ENCODE measurements around the gene DYRK1A. TPM values are rescaled to one million over a fixed set of nuclear protein-coding genes. Genes with fewer than 3 reads are reported as not detected.
A peak's percentile ranks its signal among the peaks of the same experiment; 100 is the strongest.

The DYRK1A gene
- total RNA-seq, 1 donor from 2014 or later, result 23.6 TPM

GRCh38 chr21:37370152-37371040 lies 3.8 kb downstream of the DYRK1A start:
- TF ChIP-seq CTCF (conservative IDR thresholded peaks at IDR 0.05; ENCODE audit: low read depth, low read length), result no peak
- H3K4me3 ChIP-seq (ENCODE audit: low read depth, low read length), result peak overlapping the region; percentile 26
- DNase-seq (ENCODE audit: low read depth), result no peak

- H3K4me3 ChIP-seq (ENCODE audit: low read depth, low read length), result no peak overlapping the region
- TF ChIP-seq CTCF (conservative IDR thresholded peaks at IDR 0.05; ENCODE audit: low read depth, low read length), result no peak
- no peak for DNase-seq (ENCODE audit: low read depth)
These were observed 4.4 kb downstream of the DYRK1A start for GRCh38 chr21:37371041-37371397.

GRCh38 chr21:37372127-37372731 lies 5.7 kb downstream of the DYRK1A start:
- no peak overlapping the region for H3K4me3 ChIP-seq (ENCODE audit: low read depth, low read length)

GRCh38 chr21:37372951-37373350 lies 6.4 kb downstream of the DYRK1A start:
- no peak for DNase-seq (ENCODE audit: low read depth)
- H3K4me3 ChIP-seq (ENCODE audit: low read depth, low read length), result no peak overlapping the region
- TF ChIP-seq CTCF (conservative IDR thresholded peaks at IDR 0.05; ENCODE audit: low read depth, low read length), result no peak

More at GRCh38 chr21:37372127-37372731, 5.7 kb downstream of the DYRK1A start:
- no peak for TF ChIP-seq CTCF (conservative IDR thresholded peaks at IDR 0.05; ENCODE audit: low read depth, low read length)
- no peak for DNase-seq (ENCODE audit: low read depth)

GRCh38 chr21:37373539-37373938 lies 7.0 kb downstream of the DYRK1A start:
- DNase-seq (ENCODE audit: low read depth), result no peak
- no peak overlapping the region for H3K4me3 ChIP-seq (ENCODE audit: low read depth, low read length)
- no peak for TF ChIP-seq CTCF (conservative IDR thresholded peaks at IDR 0.05; ENCODE audit: low read depth, low read length)

- DNase-seq (ENCODE audit: low read depth), result no peak
- TF ChIP-seq CTCF (conservative IDR thresholded peaks at IDR 0.05; ENCODE audit: low read depth, low read length), result no peak
- H3K4me3 ChIP-seq (ENCODE audit: low read depth, low read length), result no peak overlapping the region
These were observed 7.5 kb downstream of the DYRK1A start for GRCh38 chr21:37374027-37374426.

All from epithelial cell of proximal tubule (primary cell).